Natural killer cell (primary cell): Measurements from ENCODE around the gene BCL2L2. TPM values are rescaled to one million over a fixed set of nuclear protein-coding genes. Genes with fewer than 3 reads are reported as not detected.
A peak's percentile ranks its signal among the peaks of the same experiment; 100 is the strongest.

Experiments
- ATAC-seq, 3 donors: fragments of 150-1000 bp in 2 of 3; fragments of 200-7000 bp in 1 of 3; cut with Tn5 transposase; 1 replicate in 1 of 3; 2 replicates in 2 of 3; pipeline ENCODE4 v1.10.0; 2021; ENCODE audit warnings: mild to moderate bottlenecking in 2 of 3, moderate library complexity in 2 of 3
- DNase-seq, 2 donors: peaks; one replicate each; pipeline versions ENCODE4 v3.0.0 to v3.0.0-alpha.2; 2013 to 2021; ENCODE audit warnings: mixed read lengths in 1 of 2
- H3K27ac ChIP-seq: one replicate; pipeline ENCODE4 v1.5.1; 2013; ENCODE audit warnings: mild to moderate bottlenecking, low read length
- H3K27me3 ChIP-seq: one replicate; pipeline ENCODE4 v1.6.1; 2013; ENCODE audit warnings: low read length; ENCODE audit not compliant: control insufficient read depth, insufficient read depth
- H3K36me3 ChIP-seq: one replicate; pipeline ENCODE4 v1.6.1; 2013; ENCODE audit warnings: low read length; ENCODE audit not compliant: control insufficient read depth, insufficient read depth
- H3K4me1 ChIP-seq: one replicate; pipeline ENCODE4 v1.6.1; 2013; ENCODE audit warnings: low read length; ENCODE audit not compliant: control insufficient read depth, insufficient read depth
- H3K4me3 ChIP-seq: one replicate; pipeline ENCODE4 v1.5.1; 2013; ENCODE audit warnings: low read length
- H3K9me3 ChIP-seq: one replicate; pipeline ENCODE4 v1.6.1; 2013; ENCODE audit warnings: low read length; ENCODE audit not compliant: control insufficient read depth, insufficient read depth
- H3K27ac Mint-ChIP-seq, 2 donors: one replicate each; pipeline ENCODE4 v1.8.0; 2022; ENCODE audit warnings: mild to moderate bottlenecking in 2 of 2, mixed read lengths in 2 of 2, moderate library complexity in 1 of 2
- H3K27me3 Mint-ChIP-seq, 2 donors: one replicate each; pipeline ENCODE4 v1.8.0; 2022; ENCODE audit warnings: low read depth in 2 of 2, mixed read lengths in 2 of 2
- H3K36me3 Mint-ChIP-seq: one replicate; pipeline ENCODE4 v1.8.0; 2022; ENCODE audit warnings: mixed read lengths
- H3K4me1 Mint-ChIP-seq, 2 donors: one replicate each; pipeline ENCODE4 v1.8.0; 2022; ENCODE audit warnings: mixed read lengths in 2 of 2
- H3K4me3 Mint-ChIP-seq: one replicate; pipeline ENCODE4 v1.8.0; 2022; ENCODE audit warnings: mild to moderate bottlenecking, moderate library complexity, mixed read lengths
- H3K9me3 Mint-ChIP-seq, 2 donors: one replicate each; pipeline ENCODE4 v1.8.0; 2022; ENCODE audit warnings: mixed read lengths in 2 of 2
- CTCF ChIP-seq: fragments of 200-600 bp; IDR thresholded peaks from one replicate; pipeline ENCODE4 v1.8.0; 2022; ENCODE audit warnings: antibody characterized with exemption
- WGBS: methylation state at CpG from one replicate; pipeline ENCODE4 v1.1.7; 2013; ENCODE audit warnings: missing lambda C conversion rate; ENCODE audit not compliant: insufficient coverage; 5-methylcytosine and 5-hydroxymethylcytosine counted together
- intact Hi-C: fragments of 100-400 bp; cut with micrococcal nuclease; formaldehyde crosslinking; loops from one replicate; pipeline ENCODE4 v1.14.2; 2022
- total RNA-seq, 4 donors: library from RNA; stranded (reverse); fragments of 120-200 nt in 1 of 4; gene quantifications; one replicate each; pipeline versions ENCODE4 v1.2.3 to v1.2.4, GENCODE V29; 2013 to 2022

BCL2L2 gene
- total RNA-seq, 3 donors from 2014 or later (not counting 1 experiment from before 2014, with no cell fraction given), result 13.8 to 25.3 (median 14.4) TPM

GRCh38 chr14:23310546-23310945, 3.9 kb downstream of the BCL2L2 start:
- H3K4me3 Mint-ChIP-seq, result no peak overlapping the region
- H3K27ac ChIP-seq, result no peak overlapping the region
- H3K27me3 ChIP-seq, result no peaks in the 10 kb centered on the region
- no peaks in the 10 kb centered on the region for H3K27me3 Mint-ChIP-seq
- DNase-seq, result no peak
- H3K27ac Mint-ChIP-seq, result no peak overlapping the region
- H3K4me1 ChIP-seq, result peaks cover 25% of the 10 kb centered on the region
- H3K4me3 ChIP-seq, result no peak overlapping the region
- no peaks in the 10 kb centered on the region for H3K36me3 ChIP-seq
- H3K9me3 Mint-ChIP-seq, result no peaks in the 10 kb centered on the region
- H3K9me3 ChIP-seq, result no peaks in the 10 kb centered on the region
- WGBS, result 100% methylated on average over 1 of the region's 1 CpG
- intact Hi-C loops, result no loop called here
- H3K36me3 Mint-ChIP-seq, result no peaks in the 10 kb centered on the region
- H3K4me1 Mint-ChIP-seq, result peaks cover 21 to 36% of the 10 kb centered on the region in 2 donors
- no peak for TF ChIP-seq CTCF
- ATAC-seq, result no peak

GRCh38 chr14:23316300-23316699, 9.7 kb downstream of the BCL2L2 start:
- H3K36me3 ChIP-seq, result no peaks in the 10 kb centered on the region
- TF ChIP-seq CTCF, result no peak
- WGBS, result 98% methylated on average over 4 of the region's 5 CpGs
- no peak overlapping the region for H3K27ac Mint-ChIP-seq
- H3K4me3 Mint-ChIP-seq, result no peak overlapping the region
- intact Hi-C loops, result no loop called here
- ATAC-seq, result no peak
- H3K9me3 ChIP-seq, result no peaks in the 10 kb centered on the region
- DNase-seq, result no peak
- H3K4me3 ChIP-seq, result no peak overlapping the region
- H3K27me3 ChIP-seq, result no peaks in the 10 kb centered on the region
- peaks cover 15 to 18% of the 10 kb centered on the region in 2 donors for H3K4me1 Mint-ChIP-seq
- no peaks in the 10 kb centered on the region for H3K9me3 Mint-ChIP-seq
- H3K27ac ChIP-seq, result no peak overlapping the region
- no peaks in the 10 kb centered on the region for H3K27me3 Mint-ChIP-seq
- H3K36me3 Mint-ChIP-seq, result no peaks in the 10 kb centered on the region
- H3K4me1 ChIP-seq, result peaks cover 9% of the 10 kb centered on the region

- peaks cover 31 to 35% of the 10 kb centered on the region in 2 donors for H3K4me1 Mint-ChIP-seq
- Histone ChIP-seq H3K27me3 (no peaks in the 10 kb centered on the region), H3K9me3 (no peaks in the 10 kb centered on the region), H3K36me3 (peaks cover 21% of the 10 kb centered on the region), H3K4me1 (peaks cover 23% of the 10 kb centered on the region), H3K27ac (peak overlapping the region; percentile 87), H3K4me3 (peak overlapping the region; percentile 35)
- TF ChIP-seq CTCF, result no peak
- no peaks in the 10 kb centered on the region for H3K9me3 Mint-ChIP-seq
- WGBS, result 66% methylated on average over 17 of the region's 17 CpGs
- H3K27me3 Mint-ChIP-seq, result no peaks in the 10 kb centered on the region
- H3K36me3 Mint-ChIP-seq, result no peaks in the 10 kb centered on the region
- DNase-seq (no peak), ATAC-seq (no peak)
- peak overlapping the region; percentile 95 to 96 for H3K27ac Mint-ChIP-seq
- H3K4me3 Mint-ChIP-seq, result peak overlapping the region; percentile 90
- intact Hi-C loops, result loop anchor here (5.0 to 10.0 kb wide), 2 partner anchors 55 to 403 kb away; partner anchors contain the start of gene RBM23
Observed at GRCh38 chr14:23319746-23320583, 13.3 kb downstream of the BCL2L2 start.
